ENCODE results near the gene KCNN1. TPM values are rescaled to one million over a fixed set of nuclear protein-coding genes. Genes with fewer than 3 reads are reported as not detected.
A peak's percentile ranks its signal among the peaks of the same experiment; 100 is the strongest.

KCNN1 gene
- total and polyA plus RNA-seq, 9 of the 15 experiments (the other 6 are each of a cell fraction or from before 2014, with no cell fraction given), result 0.01 to 6.2 (median 0.72) TPM

DNA sequence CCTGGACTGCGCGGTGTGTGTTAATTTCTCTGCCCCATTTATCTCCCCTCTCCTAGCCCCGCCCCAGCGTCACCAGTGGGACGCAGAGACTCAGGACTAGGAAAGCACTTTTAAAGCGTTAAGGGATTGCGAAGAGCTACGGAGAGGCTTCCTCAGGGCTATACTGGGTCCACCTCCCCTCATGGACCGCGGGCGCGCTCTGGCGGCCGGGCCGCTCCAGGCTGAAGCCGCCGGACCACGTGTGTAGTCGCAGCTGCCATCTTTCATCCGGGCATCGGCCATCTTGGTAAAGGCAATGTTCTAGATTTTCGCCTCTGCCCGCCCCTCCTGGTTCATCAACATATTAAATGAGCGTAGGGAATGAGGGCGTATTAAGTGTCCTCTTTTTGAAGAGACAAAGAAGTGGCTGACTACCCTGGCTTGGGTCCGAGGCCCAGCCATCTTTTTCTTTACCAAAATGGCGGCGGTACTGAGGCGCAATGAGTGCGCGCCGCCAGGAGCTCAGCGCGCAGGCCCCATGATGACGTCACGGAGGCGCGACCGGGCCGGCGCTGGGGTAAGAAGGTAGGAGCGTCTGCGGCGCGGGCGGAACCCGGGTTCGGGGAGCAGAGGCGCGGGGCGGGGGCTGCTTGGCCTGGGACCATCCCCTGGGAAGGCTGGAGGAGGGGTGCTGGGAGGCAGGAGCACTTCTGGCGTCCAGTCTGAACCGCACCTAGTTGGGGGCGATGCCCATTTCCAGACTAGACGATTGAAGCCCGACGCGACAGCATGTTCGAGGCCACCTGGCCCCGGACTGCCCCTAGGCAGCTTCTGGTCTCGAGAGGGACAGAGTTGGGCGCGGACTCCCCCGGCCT, 34.2 kb upstream of the KCNN1 start, which contains the start of gene CCDC124 (continued):
- TF ChIP-seq, protein P1, sequence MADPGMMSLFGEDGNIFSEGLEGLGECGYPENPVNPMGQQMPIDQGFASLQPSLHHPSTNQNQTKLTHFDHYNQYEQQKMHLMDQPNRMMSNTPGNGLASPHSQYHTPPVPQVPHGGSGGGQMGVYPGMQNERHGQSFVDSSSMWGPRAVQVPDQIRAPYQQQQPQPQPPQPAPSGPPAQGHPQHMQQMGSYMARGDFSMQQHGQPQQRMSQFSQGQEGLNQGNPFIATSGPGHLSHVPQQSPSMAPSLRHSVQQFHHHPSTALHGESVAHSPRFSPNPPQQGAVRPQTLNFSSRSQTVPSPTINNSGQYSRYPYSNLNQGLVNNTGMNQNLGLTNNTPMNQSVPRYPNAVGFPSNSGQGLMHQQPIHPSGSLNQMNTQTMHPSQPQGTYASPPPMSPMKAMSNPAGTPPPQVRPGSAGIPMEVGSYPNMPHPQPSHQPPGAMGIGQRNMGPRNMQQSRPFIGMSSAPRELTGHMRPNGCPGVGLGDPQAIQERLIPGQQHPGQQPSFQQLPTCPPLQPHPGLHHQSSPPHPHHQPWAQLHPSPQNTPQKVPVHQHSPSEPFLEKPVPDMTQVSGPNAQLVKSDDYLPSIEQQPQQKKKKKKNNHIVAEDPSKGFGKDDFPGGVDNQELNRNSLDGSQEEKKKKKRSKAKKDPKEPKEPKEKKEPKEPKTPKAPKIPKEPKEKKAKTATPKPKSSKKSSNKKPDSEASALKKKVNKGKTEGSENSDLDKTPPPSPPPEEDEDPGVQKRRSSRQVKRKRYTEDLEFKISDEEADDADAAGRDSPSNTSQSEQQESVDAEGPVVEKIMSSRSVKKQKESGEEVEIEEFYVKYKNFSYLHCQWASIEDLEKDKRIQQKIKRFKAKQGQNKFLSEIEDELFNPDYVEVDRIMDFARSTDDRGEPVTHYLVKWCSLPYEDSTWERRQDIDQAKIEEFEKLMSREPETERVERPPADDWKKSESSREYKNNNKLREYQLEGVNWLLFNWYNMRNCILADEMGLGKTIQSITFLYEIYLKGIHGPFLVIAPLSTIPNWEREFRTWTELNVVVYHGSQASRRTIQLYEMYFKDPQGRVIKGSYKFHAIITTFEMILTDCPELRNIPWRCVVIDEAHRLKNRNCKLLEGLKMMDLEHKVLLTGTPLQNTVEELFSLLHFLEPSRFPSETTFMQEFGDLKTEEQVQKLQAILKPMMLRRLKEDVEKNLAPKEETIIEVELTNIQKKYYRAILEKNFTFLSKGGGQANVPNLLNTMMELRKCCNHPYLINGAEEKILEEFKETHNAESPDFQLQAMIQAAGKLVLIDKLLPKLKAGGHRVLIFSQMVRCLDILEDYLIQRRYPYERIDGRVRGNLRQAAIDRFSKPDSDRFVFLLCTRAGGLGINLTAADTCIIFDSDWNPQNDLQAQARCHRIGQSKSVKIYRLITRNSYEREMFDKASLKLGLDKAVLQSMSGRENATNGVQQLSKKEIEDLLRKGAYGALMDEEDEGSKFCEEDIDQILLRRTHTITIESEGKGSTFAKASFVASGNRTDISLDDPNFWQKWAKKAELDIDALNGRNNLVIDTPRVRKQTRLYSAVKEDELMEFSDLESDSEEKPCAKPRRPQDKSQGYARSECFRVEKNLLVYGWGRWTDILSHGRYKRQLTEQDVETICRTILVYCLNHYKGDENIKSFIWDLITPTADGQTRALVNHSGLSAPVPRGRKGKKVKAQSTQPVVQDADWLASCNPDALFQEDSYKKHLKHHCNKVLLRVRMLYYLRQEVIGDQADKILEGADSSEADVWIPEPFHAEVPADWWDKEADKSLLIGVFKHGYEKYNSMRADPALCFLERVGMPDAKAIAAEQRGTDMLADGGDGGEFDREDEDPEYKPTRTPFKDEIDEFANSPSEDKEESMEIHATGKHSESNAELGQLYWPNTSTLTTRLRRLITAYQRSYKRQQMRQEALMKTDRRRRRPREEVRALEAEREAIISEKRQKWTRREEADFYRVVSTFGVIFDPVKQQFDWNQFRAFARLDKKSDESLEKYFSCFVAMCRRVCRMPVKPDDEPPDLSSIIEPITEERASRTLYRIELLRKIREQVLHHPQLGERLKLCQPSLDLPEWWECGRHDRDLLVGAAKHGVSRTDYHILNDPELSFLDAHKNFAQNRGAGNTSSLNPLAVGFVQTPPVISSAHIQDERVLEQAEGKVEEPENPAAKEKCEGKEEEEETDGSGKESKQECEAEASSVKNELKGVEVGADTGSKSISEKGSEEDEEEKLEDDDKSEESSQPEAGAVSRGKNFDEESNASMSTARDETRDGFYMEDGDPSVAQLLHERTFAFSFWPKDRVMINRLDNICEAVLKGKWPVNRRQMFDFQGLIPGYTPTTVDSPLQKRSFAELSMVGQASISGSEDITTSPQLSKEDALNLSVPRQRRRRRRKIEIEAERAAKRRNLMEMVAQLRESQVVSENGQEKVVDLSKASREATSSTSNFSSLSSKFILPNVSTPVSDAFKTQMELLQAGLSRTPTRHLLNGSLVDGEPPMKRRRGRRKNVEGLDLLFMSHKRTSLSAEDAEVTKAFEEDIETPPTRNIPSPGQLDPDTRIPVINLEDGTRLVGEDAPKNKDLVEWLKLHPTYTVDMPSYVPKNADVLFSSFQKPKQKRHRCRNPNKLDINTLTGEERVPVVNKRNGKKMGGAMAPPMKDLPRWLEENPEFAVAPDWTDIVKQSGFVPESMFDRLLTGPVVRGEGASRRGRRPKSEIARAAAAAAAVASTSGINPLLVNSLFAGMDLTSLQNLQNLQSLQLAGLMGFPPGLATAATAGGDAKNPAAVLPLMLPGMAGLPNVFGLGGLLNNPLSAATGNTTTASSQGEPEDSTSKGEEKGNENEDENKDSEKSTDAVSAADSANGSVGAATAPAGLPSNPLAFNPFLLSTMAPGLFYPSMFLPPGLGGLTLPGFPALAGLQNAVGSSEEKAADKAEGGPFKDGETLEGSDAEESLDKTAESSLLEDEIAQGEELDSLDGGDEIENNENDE (IDR thresholded peaks at IDR 0.05; ENCODE audit: low read depth, low read length), result no peak
- TF ChIP-seq, protein P2, sequence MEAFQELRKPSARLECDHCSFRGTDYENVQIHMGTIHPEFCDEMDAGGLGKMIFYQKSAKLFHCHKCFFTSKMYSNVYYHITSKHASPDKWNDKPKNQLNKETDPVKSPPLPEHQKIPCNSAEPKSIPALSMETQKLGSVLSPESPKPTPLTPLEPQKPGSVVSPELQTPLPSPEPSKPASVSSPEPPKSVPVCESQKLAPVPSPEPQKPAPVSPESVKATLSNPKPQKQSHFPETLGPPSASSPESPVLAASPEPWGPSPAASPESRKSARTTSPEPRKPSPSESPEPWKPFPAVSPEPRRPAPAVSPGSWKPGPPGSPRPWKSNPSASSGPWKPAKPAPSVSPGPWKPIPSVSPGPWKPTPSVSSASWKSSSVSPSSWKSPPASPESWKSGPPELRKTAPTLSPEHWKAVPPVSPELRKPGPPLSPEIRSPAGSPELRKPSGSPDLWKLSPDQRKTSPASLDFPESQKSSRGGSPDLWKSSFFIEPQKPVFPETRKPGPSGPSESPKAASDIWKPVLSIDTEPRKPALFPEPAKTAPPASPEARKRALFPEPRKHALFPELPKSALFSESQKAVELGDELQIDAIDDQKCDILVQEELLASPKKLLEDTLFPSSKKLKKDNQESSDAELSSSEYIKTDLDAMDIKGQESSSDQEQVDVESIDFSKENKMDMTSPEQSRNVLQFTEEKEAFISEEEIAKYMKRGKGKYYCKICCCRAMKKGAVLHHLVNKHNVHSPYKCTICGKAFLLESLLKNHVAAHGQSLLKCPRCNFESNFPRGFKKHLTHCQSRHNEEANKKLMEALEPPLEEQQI (IDR thresholded peaks at IDR 0.05), result 0 out of 2 replicates have a peak, but pooled peaks have one; percentile 18
- TF ChIP-seq CBFA2T2 (conservative IDR thresholded peaks at IDR 0.05) (peak; percentile 60), ZC3H11A (IDR thresholded peaks at IDR 0.05; ENCODE audit: low read depth, low read length) (no peak; the same call in 1 of the 2 replicates), POLR2A (conservative IDR thresholded peaks at IDR 0.05) (peak; percentile 91), TOE1 (IDR thresholded peaks at IDR 0.05; ENCODE audit: borderline replicate concordance) (peak; percentile 66), TOE1 (CRISPR knock-in tag; IDR thresholded peaks at IDR 0.05; ENCODE audit: borderline replicate concordance, low read depth) (no peak)
- TF ChIP-seq, protein P3, sequence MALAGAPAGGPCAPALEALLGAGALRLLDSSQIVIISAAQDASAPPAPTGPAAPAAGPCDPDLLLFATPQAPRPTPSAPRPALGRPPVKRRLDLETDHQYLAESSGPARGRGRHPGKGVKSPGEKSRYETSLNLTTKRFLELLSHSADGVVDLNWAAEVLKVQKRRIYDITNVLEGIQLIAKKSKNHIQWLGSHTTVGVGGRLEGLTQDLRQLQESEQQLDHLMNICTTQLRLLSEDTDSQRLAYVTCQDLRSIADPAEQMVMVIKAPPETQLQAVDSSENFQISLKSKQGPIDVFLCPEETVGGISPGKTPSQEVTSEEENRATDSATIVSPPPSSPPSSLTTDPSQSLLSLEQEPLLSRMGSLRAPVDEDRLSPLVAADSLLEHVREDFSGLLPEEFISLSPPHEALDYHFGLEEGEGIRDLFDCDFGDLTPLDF (CRISPR knock-in tag; IDR thresholded peaks at IDR 0.05), result no peak
- TF ChIP-seq, protein P4, sequence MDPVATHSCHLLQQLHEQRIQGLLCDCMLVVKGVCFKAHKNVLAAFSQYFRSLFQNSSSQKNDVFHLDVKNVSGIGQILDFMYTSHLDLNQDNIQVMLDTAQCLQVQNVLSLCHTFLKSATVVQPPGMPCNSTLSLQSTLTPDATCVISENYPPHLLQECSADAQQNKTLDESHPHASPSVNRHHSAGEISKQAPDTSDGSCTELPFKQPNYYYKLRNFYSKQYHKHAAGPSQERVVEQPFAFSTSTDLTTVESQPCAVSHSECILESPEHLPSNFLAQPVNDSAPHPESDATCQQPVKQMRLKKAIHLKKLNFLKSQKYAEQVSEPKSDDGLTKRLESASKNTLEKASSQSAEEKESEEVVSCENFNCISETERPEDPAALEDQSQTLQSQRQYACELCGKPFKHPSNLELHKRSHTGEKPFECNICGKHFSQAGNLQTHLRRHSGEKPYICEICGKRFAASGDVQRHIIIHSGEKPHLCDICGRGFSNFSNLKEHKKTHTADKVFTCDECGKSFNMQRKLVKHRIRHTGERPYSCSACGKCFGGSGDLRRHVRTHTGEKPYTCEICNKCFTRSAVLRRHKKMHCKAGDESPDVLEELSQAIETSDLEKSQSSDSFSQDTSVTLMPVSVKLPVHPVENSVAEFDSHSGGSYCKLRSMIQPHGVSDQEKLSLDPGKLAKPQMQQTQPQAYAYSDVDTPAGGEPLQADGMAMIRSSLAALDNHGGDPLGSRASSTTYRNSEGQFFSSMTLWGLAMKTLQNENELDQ (CRISPR knock-in tag; IDR thresholded peaks at IDR 0.05; ENCODE audit: borderline replicate concordance), result no peak

Data from K562 (cell line).